SH-SY5Y (cell line): ENCODE results near the gene UNC45B.

Experiments used
- GATA2 ChIP-seq: IDR thresholded peaks from 2 replicates; pipeline ENCODE4 v1.6.1; 2011; ENCODE audit warnings: mild to moderate bottlenecking, low read depth, low read length
- GATA3 ChIP-seq: IDR thresholded peaks from 2 replicates; pipeline ENCODE4 v1.6.1; 2011; ENCODE audit warnings: low read depth, mild to moderate bottlenecking, low read length, moderate library complexity

DNA sequence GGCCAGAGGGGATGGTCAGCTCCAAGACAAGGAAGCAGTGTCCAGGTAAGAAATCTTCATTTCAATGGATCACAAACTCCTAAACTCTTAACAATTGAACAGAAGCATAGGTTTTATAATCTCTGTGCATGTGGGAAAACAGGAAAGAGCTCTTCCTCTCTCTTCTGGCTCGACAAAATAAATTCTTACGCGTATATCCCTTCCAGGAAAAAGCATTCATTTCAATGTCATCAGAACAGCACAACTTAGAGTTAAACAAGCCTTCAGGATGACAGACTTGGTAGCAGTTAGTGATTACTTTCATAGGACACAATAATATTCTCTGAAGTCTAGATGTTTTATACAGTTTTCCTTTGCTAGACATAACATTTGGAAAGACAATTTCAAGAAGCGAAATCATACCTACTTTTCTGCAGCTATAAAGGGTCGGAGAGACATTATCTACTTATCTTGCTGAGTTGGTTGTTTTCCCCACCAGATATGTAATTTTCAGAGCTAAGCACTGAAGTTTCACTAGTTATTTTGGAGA is 65.9 kb downstream of the UNC45B start:
- TF ChIP-seq GATA2, result no peak
- no peak for TF ChIP-seq GATA3
